Neural progenitor cell (in vitro differentiated cells): ENCODE measurements around the gene PATJ. TPM values are rescaled to one million over a fixed set of nuclear protein-coding genes. Genes with fewer than 3 reads are reported as not detected.

Source experiments
- DNase-seq: peaks from one replicate; pipeline ENCODE4 v3.0.0-alpha.2; 2016; ENCODE audit warnings: low spot score
- H2AFZ ChIP-seq: fragments of 200-600 bp; sonication (generic); replicated peaks from 2 replicates; pipeline ENCODE4 v1.6.1; 2016; ENCODE audit warnings: antibody characterized with exemption
- H3F3A ChIP-seq: fragments of 200-600 bp; sonication (generic); 2 replicates; pipeline ENCODE4 v1.6.1; 2016; ENCODE audit warnings: antibody characterized with exemption, low read depth
- H3K27ac ChIP-seq: fragments of 200-600 bp; sonication (generic); 2 replicates; pipeline ENCODE4 v1.5.1; 2016; ENCODE audit warnings: mild to moderate bottlenecking
- H3K27me3 ChIP-seq: fragments of 200-600 bp; sonication (generic); 2 replicates; pipeline ENCODE4 v1.6.1; 2016; ENCODE audit warnings: mild to moderate bottlenecking, moderate library complexity
- H3K36me3 ChIP-seq: fragments of 200-600 bp; sonication (generic); 2 replicates; pipeline ENCODE4 v1.5.1; 2016
- H3K4me1 ChIP-seq: fragments of 200-600 bp; sonication (generic); 2 replicates; pipeline ENCODE4 v1.6.1; 2016; ENCODE audit warnings: mixed run types
- H3K4me2 ChIP-seq: fragments of 200-600 bp; sonication (generic); 2 replicates; pipeline ENCODE4 v1.6.1; 2016
- H3K4me3 ChIP-seq: fragments of 200-600 bp; sonication (generic); 2 replicates; pipeline ENCODE4 v1.5.1; 2016
- H3K79me2 ChIP-seq: fragments of 200-600 bp; sonication (generic); 2 replicates; pipeline ENCODE4 v1.6.1; 2016; ENCODE audit warnings: low read depth
- H3K9ac ChIP-seq: fragments of 200-600 bp; sonication (generic); 2 replicates; pipeline ENCODE4 v1.6.1; 2016
- H3K9me3 ChIP-seq: fragments of 200-600 bp; sonication (generic); 2 replicates; pipeline ENCODE4 v1.5.1; 2016; ENCODE audit warnings: low read depth
- H4K20me1 ChIP-seq: fragments of 200-600 bp; sonication (generic); 2 replicates; pipeline ENCODE4 v1.6.1; 2016; ENCODE audit warnings: low read depth
- H3K27ac Mint-ChIP-seq: 3 replicates; pipeline ENCODE4 v1.8.0; 2021; ENCODE audit warnings: mixed read lengths
- H3K27me3 Mint-ChIP-seq: 2 replicates; pipeline ENCODE4 v1.8.0; 2022; ENCODE audit warnings: low read depth, mild to moderate bottlenecking, inconsistent platforms, moderate library complexity, mixed read lengths; ENCODE audit not compliant: insufficient read depth
- H3K36me3 Mint-ChIP-seq: 3 replicates; pipeline ENCODE4 v1.8.0; 2021; ENCODE audit warnings: mixed read lengths
- H3K4me1 Mint-ChIP-seq: 3 replicates; pipeline ENCODE4 v1.8.0; 2021; ENCODE audit warnings: mixed read lengths
- H3K4me3 Mint-ChIP-seq: 3 replicates; pipeline ENCODE4 v1.8.0; 2021; ENCODE audit warnings: mild to moderate bottlenecking, moderate library complexity, mixed read lengths
- H3K9me3 Mint-ChIP-seq: 3 replicates; pipeline ENCODE4 v1.8.0; 2020; ENCODE audit warnings: mixed read lengths
- CTCF ChIP-seq: fragments of 200-600 bp; sonication (generic); IDR thresholded peaks from 2 replicates; pipeline ENCODE4 v1.5.1; 2017; ENCODE audit warnings: antibody characterized with exemption, mild to moderate bottlenecking
- EZH2 ChIP-seq: fragments of 200-600 bp; sonication (generic); IDR thresholded peaks from 2 replicates; pipeline ENCODE4 v1.6.1; 2017; ENCODE audit warnings: antibody characterized with exemption, mild to moderate bottlenecking, moderate library complexity
- EZH2phosphoT487 ChIP-seq: fragments of 200-600 bp; sonication (generic); IDR thresholded peaks from 2 replicates; pipeline ENCODE4 v1.6.1; 2017; ENCODE audit warnings: antibody characterized with exemption
- total RNA-seq: library from RNA; depleted of rRNA; stranded (reverse); fragments of >200 nt; gene quantifications from 2 replicates; pipeline ENCODE4 v1.2.3, GENCODE V29; 2015; ENCODE audit warnings: low replicate concordance

The PATJ gene
- total RNA-seq, 1 donor from 2014 or later = 24.8 TPM

DNA sequence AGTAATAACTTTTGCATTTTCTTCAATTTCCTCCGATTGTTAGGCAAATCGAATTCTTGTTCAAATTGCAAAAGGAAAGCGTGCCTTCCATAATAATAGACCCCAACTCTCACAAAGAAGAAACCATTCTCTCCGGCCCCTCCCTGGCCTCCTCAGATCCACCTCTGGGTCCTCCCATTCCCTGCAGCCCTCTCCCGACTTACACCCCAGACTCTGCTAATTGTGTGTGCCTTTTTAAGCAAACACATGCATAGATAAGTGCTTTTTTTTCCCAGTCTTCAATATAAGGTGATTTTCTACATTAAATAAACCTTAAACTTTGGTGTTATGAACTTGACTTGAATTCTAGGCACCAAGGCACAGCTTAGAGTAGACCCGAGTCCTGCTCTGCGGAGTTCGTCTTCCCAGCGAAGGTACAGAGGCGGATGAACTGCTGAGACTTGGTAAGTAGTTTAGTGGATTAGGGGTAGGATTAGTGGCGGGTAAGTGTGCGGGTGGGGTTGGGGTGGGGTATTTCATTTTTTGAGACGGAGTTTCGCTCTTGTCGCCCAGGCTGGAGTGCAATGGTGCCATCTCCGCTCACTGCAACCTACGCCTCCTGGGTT, 453.9 kb downstream of the PATJ start:
- Mint-ChIP-seq H3K27ac (no peak overlapping the region), H3K4me1 (peaks cover 21% of the 10 kb centered on the region), H3K27me3 (peaks cover 33% of the 10 kb centered on the region), H3K36me3 (peaks cover 2% of the 10 kb centered on the region), H3K4me3 (peak overlapping the region; percentile 59), H3K9me3 (peaks cover 17% of the 10 kb centered on the region)
- no peaks in the 10 kb centered on the region for H3K9me3 ChIP-seq
- H3K27ac ChIP-seq = no peak overlapping the region
- no peaks in the 10 kb centered on the region for H3K36me3 ChIP-seq
- H3K4me3 ChIP-seq = peak overlapping the region; percentile 71
- peaks cover 23% of the 10 kb centered on the region for H4K20me1 ChIP-seq
- H3K4me2 ChIP-seq = peak overlapping the region; percentile 88
- peaks cover 17% of the 10 kb centered on the region for H3K4me1 ChIP-seq
- no peak overlapping the region for H2AFZ ChIP-seq
- H3K79me2 ChIP-seq = peaks cover 38% of the 10 kb centered on the region
- peak; percentile 49 for DNase-seq
- peaks cover 42% of the 10 kb centered on the region for H3K27me3 ChIP-seq
- TF ChIP-seq CTCF (no peak), EZH2phosphoT487 (peak; percentile 60)
- no peak overlapping the region for H3K9ac ChIP-seq
- H3F3A ChIP-seq = peaks cover 35% of the 10 kb centered on the region

GRCh38 chr1:62198069-62198780, 455.9 kb downstream of the PATJ start:
- Histone ChIP-seq H2AFZ (no peak overlapping the region), H3K79me2 (peaks cover 38% of the 10 kb centered on the region), H3F3A (peaks cover 35% of the 10 kb centered on the region), H3K4me1 (peaks cover 17% of the 10 kb centered on the region), H3K4me3 (no peak overlapping the region), H3K27me3 (peaks cover 42% of the 10 kb centered on the region), H3K4me2 (peak overlapping the region; percentile 51), H3K9me3 (no peaks in the 10 kb centered on the region), H4K20me1 (peaks cover 23% of the 10 kb centered on the region), H3K36me3 (no peaks in the 10 kb centered on the region), H3K9ac (no peak overlapping the region), H3K27ac (no peak overlapping the region)
- Mint-ChIP-seq H3K9me3 (peaks cover 17% of the 10 kb centered on the region), H3K4me3 (no peak overlapping the region), H3K27me3 (peaks cover 32% of the 10 kb centered on the region), H3K27ac (no peak overlapping the region), H3K4me1 (peaks cover 21% of the 10 kb centered on the region), H3K36me3 (peaks cover 2% of the 10 kb centered on the region)
- peak; percentile 4 for DNase-seq
- TF ChIP-seq EZH2phosphoT487 = no peak
- TF ChIP-seq EZH2 = no peak
- TF ChIP-seq CTCF = no peak

DNA sequence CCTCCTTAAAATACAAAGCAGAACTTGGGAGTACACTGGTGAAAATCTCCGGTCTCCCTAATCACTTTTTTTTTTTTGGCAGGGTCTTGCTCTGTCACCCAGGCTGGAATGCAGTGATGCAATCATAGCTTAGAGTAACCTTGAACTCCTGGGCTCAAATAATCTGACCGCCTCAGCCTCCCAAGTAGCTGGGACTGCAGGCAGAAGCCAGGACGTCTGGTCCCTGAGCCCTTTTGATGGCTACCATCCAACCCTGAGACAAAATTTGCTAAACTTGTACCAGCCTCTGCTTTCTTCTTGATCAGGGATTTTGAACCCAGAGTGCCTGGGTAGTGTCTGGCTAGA, 456.5 kb downstream of the PATJ start:
- peak overlapping the region; percentile 51 for H3K4me2 ChIP-seq
- H3K79me2 ChIP-seq = peaks cover 38% of the 10 kb centered on the region
- Mint-ChIP-seq H3K36me3 (peaks cover 2% of the 10 kb centered on the region), H3K27ac (no peak overlapping the region), H3K4me3 (no peak overlapping the region), H3K27me3 (peaks cover 29% of the 10 kb centered on the region), H3K9me3 (peaks cover 13% of the 10 kb centered on the region), H3K4me1 (peaks cover 21% of the 10 kb centered on the region)
- DNase-seq = no peak
- H3F3A ChIP-seq = peaks cover 35% of the 10 kb centered on the region
- no peak overlapping the region for H3K9ac ChIP-seq
- H3K4me1 ChIP-seq = peaks cover 17% of the 10 kb centered on the region
- H3K36me3 ChIP-seq = no peaks in the 10 kb centered on the region
- no peak overlapping the region for H3K4me3 ChIP-seq
- H3K9me3 ChIP-seq = no peaks in the 10 kb centered on the region
- peaks cover 23% of the 10 kb centered on the region for H4K20me1 ChIP-seq
- TF ChIP-seq CTCF (no peak), EZH2 (no peak), EZH2phosphoT487 (no peak)
- no peak overlapping the region for H2AFZ ChIP-seq
- H3K27me3 ChIP-seq = peaks cover 42% of the 10 kb centered on the region
- H3K27ac ChIP-seq = no peak overlapping the region
